Sigmoid colon (tissue), 7 donors: ENCODE measurements around the gene HTR2A. TPM values are rescaled to one million over a fixed set of nuclear protein-coding genes. Genes with fewer than 3 reads are reported as not detected.

ENCODE experiments used
- DNase-seq: peaks from one replicate; pipeline ENCODE4 v3.0.0-alpha.2; 2019
- H3K27ac ChIP-seq, 4 donors: fragments of 200-600 bp; sonication (generic); one replicate each; pipeline ENCODE4 v1.5.1; 2016 to 2019; ENCODE audit warnings: mild to moderate bottlenecking in 1 of 4
- H3K27me3 ChIP-seq, 3 donors: fragments of 200-600 bp; sonication (generic); one replicate each; pipeline ENCODE4 v1.5.1; 2019; ENCODE audit warnings: mild to moderate bottlenecking in 1 of 3
- H3K36me3 ChIP-seq, 4 donors: fragments of 200-600 bp; sonication (generic); one replicate each; pipeline ENCODE4 v1.5.1; 2016 to 2019
- H3K4me1 ChIP-seq, 4 donors: fragments of 200-600 bp; sonication (generic); one replicate each; pipeline ENCODE4 v1.5.1; 2017 to 2019
- H3K4me3 ChIP-seq, 4 donors: fragments of 200-600 bp; sonication (generic); one replicate each; pipeline ENCODE4 v1.5.1; 2017 to 2019; ENCODE audit warnings: mild to moderate bottlenecking in 2 of 4, moderate library complexity in 1 of 4
- H3K9me3 ChIP-seq, 4 donors: fragments of 200-600 bp in 3 of 4; sonication (generic) in 3 of 4; one replicate each; pipeline versions ENCODE4 v1.5.1 to v1.6.1; 2013 to 2019
- EP300 ChIP-seq, 4 donors: sonication (generic); formaldehyde crosslinking; IDR thresholded peaks; one replicate each; pipeline ENCODE4 v1.6.1; 2017; ENCODE audit warnings: antibody characterized with exemption in 4 of 4
- POLR2A ChIP-seq, 2 donors: fragments of 450-650 bp; IDR thresholded peaks; one replicate each; pipeline ENCODE4 v1.6.1; 2016; ENCODE audit warnings: antibody characterized with exemption in 2 of 2, mild to moderate bottlenecking in 2 of 2, moderate library complexity in 2 of 2
- POLR2AphosphoS5 ChIP-seq, 4 donors: sonication (generic); formaldehyde crosslinking; IDR thresholded peaks; one replicate each; pipeline ENCODE4 v1.6.1; 2017; ENCODE audit warnings: antibody characterized with exemption in 4 of 4
- WGBS, 2 donors: extraction: QIAGEN DNeasy Blood & Tissue Kit; methylation state at CpG; one replicate each; pipeline ENCODE4 v1.1.7; 2013; 5-methylcytosine and 5-hydroxymethylcytosine counted together
- intact Hi-C: fragments of 100-400 bp; cut with DNase I; formaldehyde crosslinking; loops from one replicate; pipeline ENCODE4 v1.15.1; 2023
- polyA plus RNA-seq, 3 donors: library from polyadenylated mRNA; stranded (reverse); fragments of 200-250 nt; gene quantifications; one replicate each; pipeline ENCODE4 v1.2.3, GENCODE V29; 2013
- total RNA-seq, 4 donors: library from RNA; depleted of rRNA; stranded (reverse); fragments of >200 nt; gene quantifications; one replicate each; pipeline ENCODE4 v1.1.0, GENCODE V29; 2016
- TF ChIP-seq, protein P1 (sequence below), 4 experiments: fragments of 450-650 bp in 3 of 4; fragments of 200-600 bp in 1 of 4; IDR thresholded peaks; one replicate each; pipeline ENCODE4 v1.5.1; 2016 to 2019; ENCODE audit warnings: antibody characterized with exemption in 4 of 4, mild to moderate bottlenecking in 3 of 4, moderate library complexity in 2 of 4
- donor health status: healthy with polysubstance abuse.
- donor health status: Bipolar disorder and iron deficiency.
- donor health status: healthy.

Gene HTR2A
- total and polyA plus RNA-seq, 7 donors = 0.52 to 2.2 (median 0.82) TPM; not detected in 2

DNA sequence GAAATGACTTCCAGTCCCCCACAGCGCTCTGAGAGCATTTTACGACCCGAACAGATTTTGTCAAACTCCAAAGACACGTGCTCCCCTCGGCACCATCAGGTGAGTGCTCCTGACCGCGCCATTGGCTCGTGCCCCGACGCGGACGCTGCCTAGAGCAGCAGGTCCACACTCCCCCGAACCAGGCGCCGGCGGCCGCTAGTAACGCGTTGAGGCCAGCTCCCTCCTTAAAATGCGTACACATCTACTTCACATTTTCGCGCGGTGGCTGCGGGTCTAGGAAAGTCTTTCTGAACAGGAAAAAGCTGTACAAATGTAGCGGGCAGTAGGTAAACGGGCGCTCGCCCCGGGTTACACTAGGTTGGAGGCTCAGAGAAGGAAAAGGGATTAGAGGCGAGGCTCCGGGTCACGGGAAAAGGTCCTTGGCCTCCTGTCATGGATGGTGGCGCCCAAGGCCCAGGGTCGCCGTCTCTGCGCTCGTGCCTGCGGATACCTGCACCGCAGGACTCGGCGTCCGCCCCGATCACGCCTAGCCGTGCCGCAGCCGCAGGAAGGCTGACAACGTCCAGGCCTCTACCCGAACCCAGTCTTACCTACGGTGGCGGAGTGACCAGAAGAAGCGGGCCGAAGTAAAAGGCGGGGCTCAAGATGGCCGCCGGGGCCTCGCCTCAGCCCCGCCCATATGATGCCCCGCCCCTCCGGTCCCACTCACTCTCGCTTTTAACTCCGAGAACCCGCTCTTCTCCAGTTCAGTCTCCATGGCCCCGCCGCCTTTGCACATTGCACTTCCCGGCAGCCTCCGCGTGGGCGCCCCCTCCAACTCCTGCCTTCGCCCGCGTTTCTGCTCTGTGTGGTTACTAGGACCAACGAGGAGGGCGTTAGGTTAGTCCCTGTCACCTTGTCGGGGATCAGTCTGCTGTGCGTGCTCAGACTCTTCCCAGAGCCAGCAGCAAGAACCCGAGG, 100.1 kb downstream of the HTR2A start, which contains the start of gene ESD:
ESD (minus strand) TSS at position 647 of the 960 bp plus-strand sequence. CDS start 5,748 bp downstream, outside the sequence.
- Histone ChIP-seq H3K9me3 (no peaks in the 10 kb centered on the region), H3K4me1 (peaks cover 0 to 43% (median 37%) of the 10 kb centered on the region in 4 donors), H3K36me3 (peaks cover 0 to 4% (median 2%) of the 10 kb centered on the region in 4 donors), H3K27ac (peak within 1 kb of the TSS; percentile 87 to 94 (median 91)), H3K4me3 (peak within 1 kb of the TSS; percentile 68 to 83 (median 76)), H3K27me3 (no peaks in the 10 kb centered on the region)
- intact Hi-C loops = loop anchor here (2.0 kb wide), 1 partner anchor 244 kb away; the partner anchor contains the start of gene LRCH1
- peak; percentile 97 for DNase-seq
- 0% methylated on average over 77 of the region's 77 CpGs for WGBS, 2 donors
- TF ChIP-seq POLR2A (IDR thresholded peaks at IDR 0.05) = peak; percentile 65 to 74
- TF ChIP-seq POLR2AphosphoS5 (IDR thresholded peaks at IDR 0.05) = peak; percentile 72 to 92 (median 82)
- no peak for TF ChIP-seq EP300 (IDR thresholded peaks at IDR 0.05)
- TF ChIP-seq, protein P1, sequence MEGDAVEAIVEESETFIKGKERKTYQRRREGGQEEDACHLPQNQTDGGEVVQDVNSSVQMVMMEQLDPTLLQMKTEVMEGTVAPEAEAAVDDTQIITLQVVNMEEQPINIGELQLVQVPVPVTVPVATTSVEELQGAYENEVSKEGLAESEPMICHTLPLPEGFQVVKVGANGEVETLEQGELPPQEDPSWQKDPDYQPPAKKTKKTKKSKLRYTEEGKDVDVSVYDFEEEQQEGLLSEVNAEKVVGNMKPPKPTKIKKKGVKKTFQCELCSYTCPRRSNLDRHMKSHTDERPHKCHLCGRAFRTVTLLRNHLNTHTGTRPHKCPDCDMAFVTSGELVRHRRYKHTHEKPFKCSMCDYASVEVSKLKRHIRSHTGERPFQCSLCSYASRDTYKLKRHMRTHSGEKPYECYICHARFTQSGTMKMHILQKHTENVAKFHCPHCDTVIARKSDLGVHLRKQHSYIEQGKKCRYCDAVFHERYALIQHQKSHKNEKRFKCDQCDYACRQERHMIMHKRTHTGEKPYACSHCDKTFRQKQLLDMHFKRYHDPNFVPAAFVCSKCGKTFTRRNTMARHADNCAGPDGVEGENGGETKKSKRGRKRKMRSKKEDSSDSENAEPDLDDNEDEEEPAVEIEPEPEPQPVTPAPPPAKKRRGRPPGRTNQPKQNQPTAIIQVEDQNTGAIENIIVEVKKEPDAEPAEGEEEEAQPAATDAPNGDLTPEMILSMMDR (IDR thresholded peaks at IDR 0.05) = no peak

DNA sequence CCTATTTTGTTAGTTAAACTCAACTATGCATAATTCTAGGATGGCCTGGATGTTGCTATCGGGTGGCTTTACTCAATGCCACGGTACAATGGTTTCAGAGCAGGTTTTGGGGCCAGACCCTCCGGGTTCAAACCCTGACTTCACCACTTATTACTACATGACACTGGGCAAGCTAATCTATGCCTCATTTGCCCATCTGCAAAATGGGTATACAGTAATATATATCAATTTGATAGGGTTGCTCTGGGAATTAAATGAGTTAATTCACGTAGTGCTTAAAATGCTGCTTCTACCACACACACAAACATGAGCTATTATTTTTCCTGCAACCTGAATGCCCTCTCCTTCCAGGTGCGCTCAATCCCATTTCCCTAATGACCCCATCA, 100.7 kb downstream of the HTR2A start:
- no peak for DNase-seq
- intact Hi-C loops = loop anchor here (2.0 kb wide), 1 partner anchor 243 kb away; the partner anchor contains the start of gene LRCH1
- H3K27me3 ChIP-seq = no peaks in the 10 kb centered on the region
- TF ChIP-seq POLR2A (IDR thresholded peaks at IDR 0.05) = no peak
- no peak for TF ChIP-seq EP300 (IDR thresholded peaks at IDR 0.05)
- no peak for TF ChIP-seq POLR2AphosphoS5 (IDR thresholded peaks at IDR 0.05)
- TF ChIP-seq, protein P1 (IDR thresholded peaks at IDR 0.05) = no peak
- peak overlapping the region; percentile 87 to 94 (median 91) for H3K27ac ChIP-seq
- peaks cover 0 to 43% (median 37%) of the 10 kb centered on the region in 4 donors for H3K4me1 ChIP-seq
- peaks cover 0 to 11% (median 4%) of the 10 kb centered on the region in 4 donors for H3K36me3 ChIP-seq
- no peaks in the 10 kb centered on the region for H3K9me3 ChIP-seq
- H3K4me3 ChIP-seq = peak overlapping the region; percentile 68 to 83 (median 76)
- 63 to 70% methylated on average over 5 of the region's 5 CpGs for WGBS, 2 donors

DNA sequence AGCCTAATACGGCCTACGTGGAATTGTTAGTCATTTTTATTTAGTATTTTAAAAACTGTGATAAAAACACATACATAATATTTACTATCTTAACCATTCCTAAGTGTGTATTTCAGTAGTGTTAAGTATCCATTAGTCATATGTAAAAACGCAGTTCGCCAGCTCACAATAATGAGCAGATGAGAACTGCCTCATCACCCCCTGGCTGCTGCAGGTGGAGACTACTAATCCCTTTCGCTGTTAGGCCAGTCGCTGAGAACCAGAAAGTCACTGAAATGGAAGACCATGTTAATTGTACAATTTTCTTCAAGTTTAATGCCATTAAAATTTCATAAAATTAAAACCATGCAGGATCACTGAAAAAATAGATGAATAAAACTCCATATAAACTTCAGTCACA, 101.5 kb downstream of the HTR2A start:
- Histone ChIP-seq H3K27ac (no peak overlapping the region), H3K27me3 (no peaks in the 10 kb centered on the region), H3K4me3 (no peak overlapping the region), H3K9me3 (no peaks in the 10 kb centered on the region), H3K4me1 (peaks cover 0 to 43% (median 37%) of the 10 kb centered on the region in 4 donors), H3K36me3 (peaks cover 5 to 19% (median 12%) of the 10 kb centered on the region in 4 donors)
- intact Hi-C loops = no loop called here
- no peak for DNase-seq
- TF ChIP-seq EP300 (IDR thresholded peaks at IDR 0.05) (no peak), POLR2AphosphoS5 (IDR thresholded peaks at IDR 0.05) (no peak), POLR2A (IDR thresholded peaks at IDR 0.05) (no peak)
- TF ChIP-seq, protein P1 (IDR thresholded peaks at IDR 0.05) = no peak
- 94 to 95% methylated on average over 6 of the region's 6 CpGs for WGBS, 2 donors

DNA sequence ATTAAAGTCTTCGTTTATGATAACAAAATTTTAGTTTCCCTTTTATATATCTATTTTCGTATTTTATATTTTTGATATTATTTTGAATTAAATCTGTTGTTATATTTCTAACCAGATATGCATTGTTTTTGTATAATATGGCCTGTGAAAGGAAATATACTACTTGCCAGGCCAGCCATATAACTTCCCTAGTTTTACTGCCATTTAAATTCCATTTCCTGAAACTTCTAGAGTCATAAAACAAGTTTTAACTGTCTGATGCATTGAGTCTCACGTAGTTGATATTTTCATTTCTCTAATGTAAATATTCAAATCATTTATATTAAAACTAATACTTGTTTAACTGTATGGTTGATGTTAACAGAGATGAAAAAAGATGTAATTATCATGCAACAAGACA, 113.3 kb downstream of the HTR2A start:
- intact Hi-C loops = loop anchor here (10.0 kb wide), 1 partner anchor 59 kb away; no protein-coding TSS in a partner anchor
- no peaks in the 10 kb centered on the region for H3K27me3 ChIP-seq
- H3K9me3 ChIP-seq = no peaks in the 10 kb centered on the region
- TF ChIP-seq POLR2AphosphoS5 (IDR thresholded peaks at IDR 0.05) (no peak), EP300 (IDR thresholded peaks at IDR 0.05) (no peak)
- TF ChIP-seq, protein P1 (IDR thresholded peaks at IDR 0.05) = no peak
- H3K4me3 ChIP-seq = no peak overlapping the region
- no peaks in the 10 kb centered on the region for H3K4me1 ChIP-seq
- H3K36me3 ChIP-seq = peaks cover 0 to 98% (median 29%) of the 10 kb centered on the region in 4 donors
- no peak overlapping the region for H3K27ac ChIP-seq
- 61 to 86% methylated on average over 3 of the region's 3 CpGs for WGBS, 2 donors
- no peak for DNase-seq
